Measurements from ENCODE around the gene GPR68. TPM values are rescaled to one million over a fixed set of nuclear protein-coding genes. Genes with fewer than 3 reads are reported as not detected.
A peak's percentile ranks its signal among the peaks of the same experiment; 100 is the strongest.

GPR68 gene
- polyA plus RNA-seq, 1 donor from 2014 or later = 2.1 TPM

GRCh38 chr14:91253795-91254323 lies 9.4 kb upstream of the GPR68 start:
- Histone ChIP-seq H3K9me3 (ENCODE audit: low read length) (no peaks in the 10 kb centered on the region), H3K27ac (ENCODE audit: low read length) (no peak overlapping the region), H4K20me1 (ENCODE audit: insufficient read depth) (no peaks in the 10 kb centered on the region), H3K9ac (ENCODE audit: low read length) (peak overlapping the region; percentile 73), H3K4me2 (ENCODE audit: low read length) (peak overlapping the region; percentile 51), H2AFZ (ENCODE audit: low read depth, low read length) (peak overlapping the region; percentile 51), H3K4me3 (ENCODE audit: low read length) (peak overlapping the region; percentile 72), H3K9me2 (ENCODE audit: insufficient read depth, low read length) (no peaks in the 10 kb centered on the region), H3K36me3 (ENCODE audit: insufficient read depth, low read length) (no peaks in the 10 kb centered on the region), H3K79me2 (replicated peaks; ENCODE audit: insufficient read depth, low read length) (no peaks in the 10 kb centered on the region), H3F3A (ENCODE audit: insufficient read depth, low read length, poor library complexity, severe bottlenecking) (no peaks in the 10 kb centered on the region), H3K27me3 (ENCODE audit: insufficient read depth, low read depth, low read length) (peaks cover 4% of the 10 kb centered on the region)
- TF ChIP-seq TAF1 (IDR thresholded peaks at IDR 0.05; ENCODE audit: low read depth) = peak; percentile 37
- TF ChIP-seq SMC3 (conservative IDR thresholded peaks at IDR 0.05; ENCODE audit: poor library complexity) = no peak
- no peak for TF ChIP-seq EZH2 (IDR thresholded peaks at IDR 0.05; ENCODE audit: borderline replicate concordance, insufficient read depth, low read length, poor library complexity, severe bottlenecking)
- TF ChIP-seq REST (IDR thresholded peaks at IDR 0.05; ENCODE audit: borderline replicate concordance) = no peak

GRCh38 chr14:91252871-91253794 lies 8.6 kb upstream of the GPR68 start:
- TF ChIP-seq CTCF (IDR thresholded peaks at IDR 0.05; ENCODE audit: poor library complexity, severe bottlenecking) (peak; percentile 69), POLR2AphosphoS5 (IDR thresholded peaks at IDR 0.05) (no peak), RAD21 (conservative IDR thresholded peaks at IDR 0.05) (peak; percentile 14), MXI1 (conservative IDR thresholded peaks at IDR 0.05; ENCODE audit: poor library complexity, severe bottlenecking) (peak; percentile 15), EZH2 (IDR thresholded peaks at IDR 0.05; ENCODE audit: borderline replicate concordance, insufficient read depth, low read length, poor library complexity, severe bottlenecking) (no peak), REST (IDR thresholded peaks at IDR 0.05; ENCODE audit: borderline replicate concordance) (no peak), SMC3 (conservative IDR thresholded peaks at IDR 0.05; ENCODE audit: poor library complexity) (no peak), EP300 (conservative IDR thresholded peaks at IDR 0.05; ENCODE audit: poor library complexity, severe bottlenecking) (no peak), TAF1 (IDR thresholded peaks at IDR 0.05; ENCODE audit: low read depth) (no peak)
- Histone ChIP-seq H3K4me2 (ENCODE audit: low read length) (peak overlapping the region; percentile 51), H3K79me2 (replicated peaks; ENCODE audit: insufficient read depth, low read length) (no peaks in the 10 kb centered on the region), H3K9me2 (ENCODE audit: insufficient read depth, low read length) (no peaks in the 10 kb centered on the region), H3K27ac (ENCODE audit: low read length) (no peak overlapping the region), H3K27me3 (ENCODE audit: insufficient read depth, low read depth, low read length) (peaks cover 4% of the 10 kb centered on the region), H4K20me1 (ENCODE audit: insufficient read depth) (no peaks in the 10 kb centered on the region), H2AFZ (ENCODE audit: low read depth, low read length) (peak overlapping the region; percentile 52), H3K9ac (ENCODE audit: low read length) (peak overlapping the region; percentile 73), H3K9me3 (ENCODE audit: low read length) (no peaks in the 10 kb centered on the region), H3K36me3 (ENCODE audit: insufficient read depth, low read length) (no peaks in the 10 kb centered on the region), H3F3A (ENCODE audit: insufficient read depth, low read length, poor library complexity, severe bottlenecking) (no peaks in the 10 kb centered on the region), H3K4me3 (ENCODE audit: low read length) (peak overlapping the region; percentile 74)

Data from neural cell (in vitro differentiated cells).